ENCODE results near the gene ACHE. TPM values are rescaled to one million over a fixed set of nuclear protein-coding genes. Genes with fewer than 3 reads are reported as not detected.
"Not testable (repeated sequence)": the region's sequence is repeated elsewhere in the genome, so short reads cannot be mapped to it uniquely, and the experiment has no call there.

ACHE gene
- total and polyA plus RNA-seq, 4 donors = 0.15 to 17.6 (median 0.21) TPM

DNA sequence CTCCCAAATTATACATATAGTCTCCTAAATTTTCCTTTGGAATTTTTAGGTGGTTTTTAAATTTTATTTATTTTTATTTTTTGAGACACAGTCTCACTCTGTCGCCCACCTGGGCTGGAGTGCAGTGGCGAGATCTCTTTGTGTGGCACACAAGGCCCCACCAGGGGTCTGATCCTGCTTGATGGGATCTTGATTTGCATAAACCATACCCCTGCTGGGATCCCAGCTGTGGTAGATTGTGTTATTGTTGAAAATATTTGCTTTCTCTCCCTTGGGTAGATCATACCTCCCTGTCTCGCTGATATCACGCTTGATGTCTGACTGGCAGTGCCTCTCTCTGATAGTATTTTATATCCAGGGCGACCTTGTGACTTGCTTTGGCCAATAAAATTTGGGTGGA, 48.0 kb upstream of the ACHE start:
- Histone ChIP-seq H3K27ac (ENCODE audit: low read depth in 1 of 2, low read length in 2 of 2) (no peak overlapping the region), H3K4me1 (ENCODE audit: control insufficient read depth in 4 of 4, insufficient read depth in 4 of 4, low read length in 3 of 4) (no peaks in the 10 kb centered on the region), H3K4me3 (ENCODE audit: low read depth in 1 of 3, low read length in 3 of 3) (no peak overlapping the region), H3K27me3 (ENCODE audit: control insufficient read depth in 4 of 4, insufficient read depth in 4 of 4, low read length in 3 of 4) (no peaks in the 10 kb centered on the region), H3K9ac (ENCODE audit: low read depth in 1 of 2, low read length in 2 of 2) (no peak overlapping the region), H3K9me3 (ENCODE audit: control insufficient read depth in 4 of 4, low read length in 3 of 4) (peaks cover 0 to 2% (median 0%) of the 10 kb centered on the region in 4 donors), H3K36me3 (ENCODE audit: control insufficient read depth in 4 of 4, insufficient read depth in 3 of 4, low read depth in 1 of 4, low read length in 3 of 4) (no peaks in the 10 kb centered on the region)
- 85% methylated on average over 5 of the region's 5 CpGs for WGBS
- TF ChIP-seq ATF3 (IDR thresholded peaks at IDR 0.05) (no peak), EGR1 (IDR thresholded peaks at IDR 0.05; ENCODE audit: low read depth in 2 of 2) (no peak), HNF4G (IDR thresholded peaks at IDR 0.05) (no peak), SP1 (IDR thresholded peaks at IDR 0.05) (no peak)
- TF ChIP-seq, protein P1, sequence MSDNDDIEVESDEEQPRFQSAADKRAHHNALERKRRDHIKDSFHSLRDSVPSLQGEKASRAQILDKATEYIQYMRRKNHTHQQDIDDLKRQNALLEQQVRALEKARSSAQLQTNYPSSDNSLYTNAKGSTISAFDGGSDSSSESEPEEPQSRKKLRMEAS (IDR thresholded peaks at IDR 0.05) = no peak
- no peak for DNase-seq (ENCODE audit: low spot score)

DNA sequence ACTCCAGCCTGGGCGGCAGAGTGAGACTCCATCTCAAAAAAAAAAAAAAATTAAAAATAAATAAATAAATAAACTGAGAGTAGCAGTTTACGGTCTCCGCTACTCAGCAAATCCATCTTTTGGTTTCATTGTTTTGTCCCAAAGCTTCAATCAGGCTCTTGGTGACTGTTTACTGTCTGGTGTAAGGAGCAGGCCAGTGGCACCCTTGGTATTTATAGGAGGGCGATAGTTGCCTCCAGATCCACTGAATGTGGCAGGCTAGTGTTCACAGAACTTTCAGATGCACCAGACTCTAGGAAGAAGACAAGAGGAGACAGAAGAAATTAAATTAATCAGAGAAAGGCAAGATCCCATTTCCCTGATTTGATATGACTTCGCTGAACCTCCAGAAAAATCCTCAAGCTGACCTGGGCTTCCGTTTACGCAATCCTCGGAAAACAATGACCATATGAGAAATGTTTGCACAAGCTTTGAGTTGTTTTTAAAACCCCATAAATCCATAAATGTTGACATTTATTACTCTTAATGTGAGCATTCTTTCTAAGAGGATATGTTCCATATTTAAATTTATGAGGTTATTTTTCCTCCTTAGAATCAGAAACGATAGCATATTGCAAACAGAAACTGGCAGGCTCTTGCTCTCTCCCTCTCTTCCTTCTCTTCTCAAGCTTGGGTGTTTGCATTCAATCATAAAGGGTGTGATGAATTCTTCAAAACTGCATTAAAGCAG, 46.5 kb upstream of the ACHE start:
- Histone ChIP-seq H3K27me3 (ENCODE audit: control insufficient read depth in 4 of 4, insufficient read depth in 4 of 4, low read length in 3 of 4) (no peaks in the 10 kb centered on the region), H3K4me3 (ENCODE audit: low read depth in 1 of 3, low read length in 3 of 3) (no peak overlapping the region), H3K9me3 (ENCODE audit: control insufficient read depth in 4 of 4, low read length in 3 of 4) (peaks cover 0 to 2% (median 0%) of the 10 kb centered on the region in 4 donors), H3K4me1 (ENCODE audit: control insufficient read depth in 4 of 4, insufficient read depth in 4 of 4, low read length in 3 of 4) (no peaks in the 10 kb centered on the region), H3K9ac (ENCODE audit: low read depth in 1 of 2, low read length in 2 of 2) (no peak overlapping the region), H3K36me3 (ENCODE audit: control insufficient read depth in 4 of 4, insufficient read depth in 3 of 4, low read depth in 1 of 4, low read length in 3 of 4) (no peaks in the 10 kb centered on the region), H3K27ac (ENCODE audit: low read depth in 1 of 2, low read length in 2 of 2) (no peak overlapping the region)
- DNase-seq (ENCODE audit: low spot score) = no peak
- WGBS = 66% methylated on average over 9 of the region's 9 CpGs
- TF ChIP-seq HNF4G (IDR thresholded peaks at IDR 0.05) (no peak), FOXA1 (IDR thresholded peaks at IDR 0.05) (no peak), EGR1 (IDR thresholded peaks at IDR 0.05; ENCODE audit: low read depth in 2 of 2) (no peak), GABPA (IDR thresholded peaks at IDR 0.05 in 1 of 2, conservative IDR thresholded peaks at IDR 0.05 in 1 of 2) (no peak), ZBTB33 (IDR thresholded peaks at IDR 0.05) (no peak), RXRA (IDR thresholded peaks at IDR 0.05) (no peak), ATF3 (IDR thresholded peaks at IDR 0.05) (no peak), TAF1 (conservative IDR thresholded peaks at IDR 0.05) (no peak), HNF4A (conservative IDR thresholded peaks at IDR 0.05) (no peak)
- TF ChIP-seq, protein P2, sequence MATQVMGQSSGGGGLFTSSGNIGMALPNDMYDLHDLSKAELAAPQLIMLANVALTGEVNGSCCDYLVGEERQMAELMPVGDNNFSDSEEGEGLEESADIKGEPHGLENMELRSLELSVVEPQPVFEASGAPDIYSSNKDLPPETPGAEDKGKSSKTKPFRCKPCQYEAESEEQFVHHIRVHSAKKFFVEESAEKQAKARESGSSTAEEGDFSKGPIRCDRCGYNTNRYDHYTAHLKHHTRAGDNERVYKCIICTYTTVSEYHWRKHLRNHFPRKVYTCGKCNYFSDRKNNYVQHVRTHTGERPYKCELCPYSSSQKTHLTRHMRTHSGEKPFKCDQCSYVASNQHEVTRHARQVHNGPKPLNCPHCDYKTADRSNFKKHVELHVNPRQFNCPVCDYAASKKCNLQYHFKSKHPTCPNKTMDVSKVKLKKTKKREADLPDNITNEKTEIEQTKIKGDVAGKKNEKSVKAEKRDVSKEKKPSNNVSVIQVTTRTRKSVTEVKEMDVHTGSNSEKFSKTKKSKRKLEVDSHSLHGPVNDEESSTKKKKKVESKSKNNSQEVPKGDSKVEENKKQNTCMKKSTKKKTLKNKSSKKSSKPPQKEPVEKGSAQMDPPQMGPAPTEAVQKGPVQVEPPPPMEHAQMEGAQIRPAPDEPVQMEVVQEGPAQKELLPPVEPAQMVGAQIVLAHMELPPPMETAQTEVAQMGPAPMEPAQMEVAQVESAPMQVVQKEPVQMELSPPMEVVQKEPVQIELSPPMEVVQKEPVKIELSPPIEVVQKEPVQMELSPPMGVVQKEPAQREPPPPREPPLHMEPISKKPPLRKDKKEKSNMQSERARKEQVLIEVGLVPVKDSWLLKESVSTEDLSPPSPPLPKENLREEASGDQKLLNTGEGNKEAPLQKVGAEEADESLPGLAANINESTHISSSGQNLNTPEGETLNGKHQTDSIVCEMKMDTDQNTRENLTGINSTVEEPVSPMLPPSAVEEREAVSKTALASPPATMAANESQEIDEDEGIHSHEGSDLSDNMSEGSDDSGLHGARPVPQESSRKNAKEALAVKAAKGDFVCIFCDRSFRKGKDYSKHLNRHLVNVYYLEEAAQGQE (IDR thresholded peaks at IDR 0.05) = no peak
- TF ChIP-seq, protein P1 (IDR thresholded peaks at IDR 0.05) = no peak

DNA sequence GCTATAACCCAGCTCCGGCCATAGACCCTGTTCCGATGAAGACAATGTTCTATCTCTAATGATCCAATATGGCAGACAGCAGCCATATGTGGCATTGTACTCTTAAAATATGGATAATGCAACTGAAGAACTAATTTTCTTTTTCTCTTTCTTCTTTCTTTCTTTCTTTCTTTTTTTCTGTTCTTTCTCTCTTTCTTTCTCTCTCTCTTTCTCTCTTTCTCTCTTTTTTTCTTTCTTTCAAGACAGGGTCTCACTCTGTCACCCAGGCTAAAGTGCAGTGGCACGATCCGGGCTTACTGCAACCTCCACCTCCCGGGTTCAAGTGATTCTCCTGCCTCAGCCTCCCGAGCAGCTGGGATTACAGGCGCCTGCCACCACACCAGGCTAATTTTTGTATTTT, 40.5 kb upstream of the ACHE start:
- H3K9ac ChIP-seq (ENCODE audit: low read depth in 1 of 2, low read length in 2 of 2); H3K4me1 ChIP-seq (ENCODE audit: control insufficient read depth in 4 of 4, insufficient read depth in 4 of 4, low read length in 3 of 4); H3K36me3 ChIP-seq (ENCODE audit: control insufficient read depth in 4 of 4, insufficient read depth in 3 of 4, low read depth in 1 of 4, low read length in 3 of 4); H3K27ac ChIP-seq (ENCODE audit: low read depth in 1 of 2, low read length in 2 of 2); H3K4me3 ChIP-seq (ENCODE audit: low read depth in 1 of 3, low read length in 3 of 3); H3K9me3 ChIP-seq (ENCODE audit: control insufficient read depth in 4 of 4, low read length in 3 of 4); DNase-seq (ENCODE audit: low spot score); H3K27me3 ChIP-seq (ENCODE audit: control insufficient read depth in 4 of 4, insufficient read depth in 4 of 4, low read length in 3 of 4): not testable (repeated sequence)
- 95% methylated on average over 7 of the region's 7 CpGs for WGBS

DNA sequence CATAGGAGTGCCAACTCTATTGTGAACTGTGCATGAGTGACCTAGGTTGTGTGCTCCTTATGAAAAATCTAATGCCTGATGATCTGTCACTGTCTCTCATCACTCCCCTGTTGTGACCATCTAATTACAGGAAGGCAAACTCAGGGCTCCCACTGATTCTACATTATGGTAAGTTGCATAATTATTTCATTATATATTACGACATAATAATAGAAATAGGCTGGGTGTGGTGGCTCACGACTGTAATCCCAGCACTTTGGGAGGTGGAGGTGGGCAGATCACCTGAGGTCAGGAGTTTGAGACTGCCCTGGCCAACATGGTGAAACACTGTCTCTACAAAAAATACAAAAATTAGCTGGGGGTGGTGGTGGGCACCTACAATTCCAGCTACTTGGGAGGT, 39.7 kb upstream of the ACHE start:
- DNase-seq (ENCODE audit: low spot score); H3K36me3 ChIP-seq (ENCODE audit: control insufficient read depth in 4 of 4, insufficient read depth in 3 of 4, low read depth in 1 of 4, low read length in 3 of 4); H3K4me3 ChIP-seq (ENCODE audit: low read depth in 1 of 3, low read length in 3 of 3); H3K27ac ChIP-seq (ENCODE audit: low read depth in 1 of 2, low read length in 2 of 2); H3K27me3 ChIP-seq (ENCODE audit: control insufficient read depth in 4 of 4, insufficient read depth in 4 of 4, low read length in 3 of 4); H3K9ac ChIP-seq (ENCODE audit: low read depth in 1 of 2, low read length in 2 of 2); H3K9me3 ChIP-seq (ENCODE audit: control insufficient read depth in 4 of 4, low read length in 3 of 4); H3K4me1 ChIP-seq (ENCODE audit: control insufficient read depth in 4 of 4, insufficient read depth in 4 of 4, low read length in 3 of 4): not testable (repeated sequence)
- WGBS = 78% methylated on average over 2 of the region's 2 CpGs

All from liver (tissue), 9 donors.